Measurements from ENCODE around the gene BICC1.

Gene BICC1

GRCh38 chr10:58779594-58779993, 266.9 kb downstream of the BICC1 start:
- in situ Hi-C loops (cut with HindIII; ENCODE audit: low sequenced_read_pairs): no loop called here
- no peak for DNase-seq (ENCODE audit: low read depth, low spot score)
- no peak overlapping the region for H3K4me3 ChIP-seq (ENCODE audit: low read depth, low read length)
- TF ChIP-seq CTCF (IDR thresholded peaks at IDR 0.05; ENCODE audit: low read depth, low read length): no peak

- DNase-seq (ENCODE audit: low read depth, low spot score): peak; percentile 31
- in situ Hi-C loops (cut with HindIII; ENCODE audit: low sequenced_read_pairs): no loop called here
- no peak for TF ChIP-seq CTCF (IDR thresholded peaks at IDR 0.05; ENCODE audit: low read depth, low read length)
- no peak overlapping the region for H3K4me3 ChIP-seq (ENCODE audit: low read depth, low read length)
These were observed 267.8 kb downstream of the BICC1 start for GRCh38 chr10:58780476-58780875.

GRCh38 chr10:58781873-58782488, 269.3 kb downstream of the BICC1 start:
- in situ Hi-C loops (cut with HindIII; ENCODE audit: low sequenced_read_pairs): no loop called here
- peak; percentile 58 for DNase-seq (ENCODE audit: low read depth, low spot score)
- peak; percentile 49 for TF ChIP-seq CTCF (IDR thresholded peaks at IDR 0.05; ENCODE audit: low read depth, low read length)
- no peak overlapping the region for H3K4me3 ChIP-seq (ENCODE audit: low read depth, low read length)

- H3K4me3 ChIP-seq (ENCODE audit: low read depth, low read length): no peak overlapping the region
- in situ Hi-C loops (cut with HindIII; ENCODE audit: low sequenced_read_pairs): no loop called here
- DNase-seq (ENCODE audit: low read depth, low spot score): no peak
- no peak for TF ChIP-seq CTCF (IDR thresholded peaks at IDR 0.05; ENCODE audit: low read depth, low read length)
These were observed 270.5 kb downstream of the BICC1 start for GRCh38 chr10:58782876-58783851.

GRCh38 chr10:58784361-58784760, 271.7 kb downstream of the BICC1 start:
- DNase-seq (ENCODE audit: low read depth, low spot score): no peak
- TF ChIP-seq CTCF (IDR thresholded peaks at IDR 0.05; ENCODE audit: low read depth, low read length): no peak
- in situ Hi-C loops (cut with HindIII; ENCODE audit: low sequenced_read_pairs): no loop called here
- H3K4me3 ChIP-seq (ENCODE audit: low read depth, low read length): no peak overlapping the region

GRCh38 chr10:58785354-58785753, 272.7 kb downstream of the BICC1 start:
- no peak overlapping the region for H3K4me3 ChIP-seq (ENCODE audit: low read depth, low read length)
- DNase-seq (ENCODE audit: low read depth, low spot score): no peak
- no peak for TF ChIP-seq CTCF (IDR thresholded peaks at IDR 0.05; ENCODE audit: low read depth, low read length)
- in situ Hi-C loops (cut with HindIII; ENCODE audit: low sequenced_read_pairs): no loop called here

Measured in astrocyte of the spinal cord (primary cell).